GM12864 (cell line): ENCODE measurements around the gene CLMN.

Experiments used
- DNase-seq: peaks from one replicate; pipeline ENCODE4 v3.0.0-alpha.2; 2011; ENCODE audit warnings: low read depth
- H3K4me3 ChIP-seq: 2 replicates; pipeline ENCODE4 v1.5.1; 2011; ENCODE audit warnings: mild to moderate bottlenecking, low read depth, low read length, control low read depth
- CTCF ChIP-seq: IDR thresholded peaks from 2 replicates; pipeline ENCODE4 v1.5.1; 2011; ENCODE audit warnings: low read depth, mild to moderate bottlenecking, moderate library complexity, low read length, control low read depth, inconsistent platforms; ENCODE audit errors: missing control alignments

The CLMN gene

GRCh38 chr14:95300697-95301526 lies 18.8 kb downstream of the CLMN start:
- no peak overlapping the region for H3K4me3 ChIP-seq
- no peak for DNase-seq
- no peak for TF ChIP-seq CTCF

- H3K4me3 ChIP-seq = no peak overlapping the region
- no peak for TF ChIP-seq CTCF
- DNase-seq = no peak
Observed at GRCh38 chr14:95300002-95300696, 19.6 kb downstream of the CLMN start.

GRCh38 chr14:95299271-95299670 lies 20.4 kb downstream of the CLMN start:
- no peak overlapping the region for H3K4me3 ChIP-seq
- DNase-seq = no peak
- TF ChIP-seq CTCF = no peak

- DNase-seq = no peak
- H3K4me3 ChIP-seq = no peak overlapping the region
- no peak for TF ChIP-seq CTCF
Observed at GRCh38 chr14:95297832-95298231, 21.9 kb downstream of the CLMN start.

GRCh38 chr14:95296966-95297365 lies 22.7 kb downstream of the CLMN start:
- no peak for DNase-seq
- TF ChIP-seq CTCF = no peak
- no peak overlapping the region for H3K4me3 ChIP-seq

- H3K4me3 ChIP-seq = no peak overlapping the region
- TF ChIP-seq CTCF = no peak
- no peak for DNase-seq
Observed at GRCh38 chr14:95295600-95296376, 23.9 kb downstream of the CLMN start.
